ENCODE measurements around the gene NUDT21.

GRCh38 chr16:56470232-56470631, 19.1 kb upstream of the NUDT21 start:
- TF ChIP-seq CTCF (conservative IDR thresholded peaks at IDR 0.05), result no peak
- no peak for TF ChIP-seq EZH2 (IDR thresholded peaks at IDR 0.05; ENCODE audit: low read depth)
